Mammary epithelial cell (primary cell): ENCODE results near the gene CDKN1C.

Experiments
- EZH2 ChIP-seq: IDR thresholded peaks from 2 replicates; pipeline ENCODE4 v1.6.1; 2012; ENCODE audit warnings: low read length, inconsistent platforms, borderline replicate concordance
- TF ChIP-seq, protein P1 (sequence below), 2 donors: IDR thresholded peaks in 1 of 2; conservative IDR thresholded peaks in 1 of 2; 2 replicates each; pipeline ENCODE4 v1.5.1; 2011 to 2012; ENCODE audit warnings: inconsistent platforms in 2 of 2, low read length in 2 of 2, mild to moderate bottlenecking in 2 of 2, control low read depth in 1 of 2, low read depth in 1 of 2; ENCODE audit not compliant: insufficient read depth in 1 of 2; ENCODE audit errors: extremely low read depth in 1 of 2

DNA sequence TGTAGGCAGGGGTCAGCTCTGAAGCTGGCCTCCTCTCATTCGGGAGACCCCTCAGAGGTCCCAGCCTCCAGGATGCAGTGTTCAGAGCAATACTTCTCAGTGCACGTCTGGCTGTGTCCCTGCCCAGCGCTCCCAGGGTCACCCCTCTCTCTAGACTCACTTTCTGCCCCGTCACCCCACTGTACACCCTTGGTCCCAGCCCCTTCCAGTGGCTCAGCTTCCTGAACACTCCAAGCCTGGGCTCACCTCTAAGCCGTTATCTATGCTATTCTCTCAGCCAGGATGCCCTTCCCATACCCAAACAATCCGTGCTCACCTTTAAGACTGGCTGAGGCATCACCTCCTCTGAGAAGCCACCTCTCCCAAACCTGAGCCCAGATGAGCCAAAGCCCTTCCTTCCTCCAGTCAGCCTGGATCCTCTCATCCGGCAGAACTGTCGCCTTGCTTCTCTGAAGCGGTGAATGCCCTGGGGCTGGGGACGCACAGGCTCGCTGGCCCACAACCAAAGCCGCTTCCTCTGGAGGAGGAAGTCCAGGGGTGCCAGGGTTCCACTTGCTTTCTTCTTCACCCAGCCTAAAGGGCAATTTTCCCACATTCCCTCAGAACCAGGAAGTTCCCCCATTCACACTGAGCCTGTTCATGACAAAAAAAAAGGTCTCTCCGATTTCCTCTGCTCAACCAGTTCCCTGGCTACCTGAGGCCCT, 13.7 kb upstream of the CDKN1C start:
- TF ChIP-seq, protein P1, sequence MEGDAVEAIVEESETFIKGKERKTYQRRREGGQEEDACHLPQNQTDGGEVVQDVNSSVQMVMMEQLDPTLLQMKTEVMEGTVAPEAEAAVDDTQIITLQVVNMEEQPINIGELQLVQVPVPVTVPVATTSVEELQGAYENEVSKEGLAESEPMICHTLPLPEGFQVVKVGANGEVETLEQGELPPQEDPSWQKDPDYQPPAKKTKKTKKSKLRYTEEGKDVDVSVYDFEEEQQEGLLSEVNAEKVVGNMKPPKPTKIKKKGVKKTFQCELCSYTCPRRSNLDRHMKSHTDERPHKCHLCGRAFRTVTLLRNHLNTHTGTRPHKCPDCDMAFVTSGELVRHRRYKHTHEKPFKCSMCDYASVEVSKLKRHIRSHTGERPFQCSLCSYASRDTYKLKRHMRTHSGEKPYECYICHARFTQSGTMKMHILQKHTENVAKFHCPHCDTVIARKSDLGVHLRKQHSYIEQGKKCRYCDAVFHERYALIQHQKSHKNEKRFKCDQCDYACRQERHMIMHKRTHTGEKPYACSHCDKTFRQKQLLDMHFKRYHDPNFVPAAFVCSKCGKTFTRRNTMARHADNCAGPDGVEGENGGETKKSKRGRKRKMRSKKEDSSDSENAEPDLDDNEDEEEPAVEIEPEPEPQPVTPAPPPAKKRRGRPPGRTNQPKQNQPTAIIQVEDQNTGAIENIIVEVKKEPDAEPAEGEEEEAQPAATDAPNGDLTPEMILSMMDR (conservative IDR thresholded peaks at IDR 0.05 in 1 of 2, IDR thresholded peaks at IDR 0.05 in 1 of 2; ENCODE audit: extremely low read depth in 1 of 2, insufficient read depth in 1 of 2, low read depth in 1 of 2, low read length in 2 of 2), result no peak
- TF ChIP-seq EZH2, result no peak
